ENCODE measurements around the gene NPS.

NPS gene

GRCh38 chr10:127556916-127557315 lies 7.8 kb downstream of the NPS start:
- no peak for DNase-seq (ENCODE audit: low spot score)

DNA sequence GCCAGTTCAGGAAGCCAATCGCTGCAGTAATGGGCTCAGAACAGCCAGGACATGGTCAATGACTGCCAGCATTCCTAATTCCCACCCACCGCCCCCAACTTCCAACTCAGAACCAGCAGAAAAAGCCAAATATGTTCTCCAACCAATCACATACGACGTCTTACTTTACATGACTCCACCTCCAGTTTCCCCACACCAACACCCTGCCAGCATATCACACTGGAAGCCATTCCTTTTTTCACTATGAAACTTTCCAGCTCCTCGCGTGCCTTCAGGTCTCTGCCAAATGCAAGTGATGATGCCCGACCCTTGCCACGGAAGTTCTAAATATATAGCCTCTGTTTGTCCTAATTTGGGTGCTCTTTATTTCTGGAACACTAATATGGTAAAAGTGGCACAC lies 12.5 kb downstream of the NPS start:
- no peak for DNase-seq (ENCODE audit: low spot score)

DNA sequence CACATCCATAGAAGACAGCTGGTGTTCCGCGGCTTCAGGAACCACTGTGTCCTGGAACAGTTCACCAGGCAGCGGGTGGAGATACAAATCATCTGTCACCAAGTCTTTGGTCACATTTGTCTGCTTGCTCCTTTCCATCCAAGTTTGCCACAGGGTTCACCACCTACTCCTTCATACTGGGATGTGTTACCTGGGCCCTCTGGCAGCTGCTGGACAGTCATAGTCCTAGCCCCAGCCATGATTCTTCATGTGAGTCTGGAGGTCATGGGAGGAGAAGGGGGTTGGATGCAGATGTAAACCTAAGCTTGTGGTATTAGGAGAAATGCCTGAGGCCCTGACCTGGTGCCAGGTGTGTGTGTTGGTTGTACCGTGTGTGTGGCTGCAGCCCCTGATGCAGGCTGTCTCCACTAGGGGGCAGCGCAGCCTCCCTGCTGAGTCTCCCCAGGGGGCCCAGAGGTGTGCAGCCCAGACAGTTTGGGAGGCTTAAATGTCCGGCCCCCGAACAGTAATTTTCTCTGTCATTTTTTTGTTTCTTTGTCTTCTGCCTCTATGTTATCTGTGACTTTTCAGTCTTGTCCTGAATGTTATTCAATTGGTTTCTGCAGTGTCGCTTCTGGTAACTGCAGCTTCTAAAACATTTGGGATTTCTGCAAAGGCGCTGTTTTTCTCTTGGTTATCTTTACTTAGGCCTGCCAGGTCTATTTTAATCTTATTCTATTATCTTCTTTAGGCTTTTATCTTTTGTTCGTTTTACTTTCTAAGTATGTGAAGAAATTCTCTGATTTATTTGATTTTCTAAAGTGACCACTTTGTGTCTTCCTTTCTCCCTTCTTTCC lies 14.8 kb downstream of the NPS start:
- no peak for DNase-seq (ENCODE audit: low spot score)

GRCh38 chr10:127564644-127565043 lies 15.5 kb downstream of the NPS start:
- no peak for DNase-seq (ENCODE audit: low spot score)

DNA sequence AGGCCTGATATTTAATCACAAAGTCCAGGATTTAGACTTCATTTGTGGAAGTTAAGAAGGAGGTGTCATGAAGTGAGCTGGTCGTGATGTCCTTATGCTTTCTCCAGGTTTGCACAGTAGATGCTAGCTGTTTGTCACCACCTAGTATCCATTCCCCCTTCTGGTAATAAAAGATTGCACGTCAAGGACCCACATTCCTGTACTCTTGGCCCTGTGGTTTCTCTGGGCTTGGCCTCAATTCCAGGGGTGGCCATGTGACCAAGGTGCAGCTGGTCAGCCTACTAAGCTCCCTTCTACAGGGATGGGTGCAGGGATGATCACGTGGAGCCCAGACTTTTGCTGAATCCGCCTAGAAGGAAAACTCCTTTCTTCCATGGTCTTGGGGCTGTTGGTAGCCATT lies 16.5 kb downstream of the NPS start:
- no peak for DNase-seq (ENCODE audit: low spot score)

- DNase-seq (ENCODE audit: low spot score), result no peak
These were observed 20.1 kb downstream of the NPS start for GRCh38 chr10:127569210-127569609.

GRCh38 chr10:127570036-127570435 lies 20.9 kb downstream of the NPS start:
- no peak for DNase-seq (ENCODE audit: low spot score)

- no peak for DNase-seq (ENCODE audit: low spot score)
These were observed 22.3 kb downstream of the NPS start for GRCh38 chr10:127571386-127571785.

GRCh38 chr10:127576051-127576450 lies 26.9 kb downstream of the NPS start:
- no peak for DNase-seq (ENCODE audit: low spot score)

DNA sequence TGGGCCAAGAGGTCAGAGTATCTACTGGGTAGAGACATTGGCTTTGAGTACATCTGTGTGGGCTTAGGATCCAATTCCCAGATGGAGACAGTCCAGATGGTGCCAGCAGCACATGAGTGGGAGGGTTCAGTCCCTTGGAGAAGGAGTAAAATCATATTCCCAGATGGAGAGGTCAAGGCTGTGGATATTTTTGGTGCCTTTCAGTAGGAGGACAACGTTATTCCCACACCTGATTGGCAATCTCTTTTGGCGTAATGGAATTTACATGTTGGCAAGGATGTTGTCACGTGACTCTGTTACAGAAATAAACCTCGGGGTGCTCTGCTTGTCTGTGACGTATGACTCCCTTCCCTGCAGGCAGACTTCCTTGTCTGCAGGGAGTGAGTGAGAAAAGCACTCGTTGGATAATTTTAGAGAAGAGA lies 27.6 kb downstream of the NPS start:
- no peak for DNase-seq (ENCODE audit: low spot score)

- no peak for DNase-seq (ENCODE audit: low spot score)
These were observed 28.5 kb downstream of the NPS start for GRCh38 chr10:127577376-127578258.

DNA sequence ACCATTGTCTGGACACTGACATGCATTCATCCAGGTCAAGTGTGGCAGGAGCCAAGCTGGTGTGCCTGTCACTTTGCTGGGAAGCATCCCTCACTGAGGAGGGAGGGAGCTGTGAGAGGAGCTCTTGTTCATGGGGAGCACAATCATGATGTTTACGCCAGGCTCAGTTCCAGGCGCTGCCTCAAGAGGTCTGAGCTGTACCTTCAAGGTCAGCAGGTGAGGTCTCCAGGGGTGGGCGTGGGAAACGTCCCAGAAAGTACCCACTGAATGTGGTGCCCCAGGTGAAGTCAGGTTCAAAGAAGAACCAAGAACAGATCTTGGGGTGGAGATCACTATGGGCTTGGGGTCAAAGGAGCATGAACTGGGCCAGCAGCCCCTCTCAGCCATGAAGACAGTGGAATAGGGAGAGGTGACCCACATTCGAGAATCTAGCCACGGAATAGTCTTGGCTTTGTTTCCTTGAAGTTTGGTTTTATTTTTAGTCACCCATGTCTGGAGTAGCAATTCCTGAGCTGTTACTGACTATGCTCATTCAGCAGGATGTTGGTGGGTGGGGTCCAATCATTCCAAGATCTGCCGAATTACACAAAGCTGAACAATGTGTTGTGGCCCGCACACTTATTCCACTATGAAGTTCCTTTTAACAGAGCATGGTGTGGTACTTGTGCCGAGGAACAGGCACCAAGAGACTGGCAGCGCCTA lies 29.3 kb downstream of the NPS start:
- no peak for DNase-seq (ENCODE audit: low spot score)

- no peak for DNase-seq (ENCODE audit: low spot score)
These were observed 29.8 kb downstream of the NPS start for GRCh38 chr10:127578961-127579305.

DNA sequence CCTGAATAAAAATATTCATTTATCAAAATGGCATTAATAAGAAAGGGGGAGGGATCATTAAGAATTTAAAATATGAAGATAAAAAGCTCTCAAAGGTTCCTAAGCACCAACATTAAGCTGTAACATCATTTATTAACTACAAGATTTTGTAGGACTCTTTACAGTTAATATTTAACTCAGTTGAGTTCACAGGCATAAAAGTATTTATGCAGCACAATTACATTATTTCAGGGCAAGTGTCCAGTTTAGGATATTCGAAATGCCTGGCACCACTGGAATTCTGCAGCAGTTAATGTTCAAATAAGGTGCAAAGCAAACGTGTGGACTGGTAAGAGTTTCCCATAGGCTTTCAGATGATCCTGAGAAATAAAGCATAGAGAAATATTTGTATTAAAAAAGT lies 30.5 kb downstream of the NPS start:
- no peak for DNase-seq (ENCODE audit: low spot score)

DNA sequence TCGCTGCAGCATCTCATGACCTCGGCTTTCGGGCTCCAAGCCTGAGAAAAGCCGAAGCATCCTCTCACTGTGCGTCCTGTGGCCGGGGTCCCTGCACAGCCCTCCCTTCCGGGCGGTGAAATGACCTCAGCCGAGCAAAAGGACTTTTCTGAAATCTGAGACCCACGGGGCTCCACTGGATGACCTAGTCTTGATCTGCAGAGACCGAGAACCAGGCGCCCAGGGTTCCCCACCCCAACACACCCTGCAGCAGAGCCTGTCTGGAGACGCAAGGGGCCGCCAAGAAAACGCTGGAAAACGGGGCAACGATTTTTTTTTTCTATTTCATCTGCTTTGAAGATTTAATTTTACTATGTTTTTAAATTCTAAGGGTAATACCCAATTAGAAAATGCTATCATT lies 31.7 kb downstream of the NPS start:
- DNase-seq (ENCODE audit: low spot score), result no peak

- DNase-seq (ENCODE audit: low spot score), result no peak
These were observed 36.5 kb downstream of the NPS start for GRCh38 chr10:127585519-127586023.

DNA sequence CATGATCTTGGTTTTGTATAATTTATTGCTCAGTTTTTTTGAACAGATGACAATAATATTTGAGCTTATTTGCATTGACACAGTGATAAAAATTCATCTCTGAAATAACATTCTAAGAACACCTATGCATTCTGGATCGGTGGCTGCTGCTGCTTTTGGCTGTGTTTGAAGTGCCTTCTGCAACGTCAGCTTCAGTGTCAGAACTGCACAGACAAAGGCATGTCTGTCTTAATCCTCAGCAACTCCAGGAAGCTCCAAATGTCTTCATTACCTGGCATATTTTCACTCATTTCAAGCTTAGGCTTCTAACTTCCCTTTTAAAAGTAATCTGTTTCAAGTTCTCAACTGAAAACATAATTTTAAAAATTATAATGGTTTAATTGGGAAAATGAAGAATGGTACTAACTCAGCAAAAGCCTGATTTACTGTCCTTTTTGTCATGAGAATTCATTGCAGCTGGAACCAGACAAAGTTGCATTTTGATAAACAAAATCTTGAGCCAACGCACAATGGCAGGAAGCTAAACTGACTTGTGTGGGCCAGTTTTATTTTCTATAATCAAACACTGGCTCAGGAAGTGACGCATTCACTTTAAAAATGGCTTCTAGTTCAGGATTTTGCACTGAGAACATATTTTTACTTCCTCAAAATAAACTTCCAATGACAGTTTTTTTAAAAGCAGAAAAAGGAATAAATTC lies 38.7 kb downstream of the NPS start:
- no peak for DNase-seq (ENCODE audit: low spot score)

GRCh38 chr10:127592586-127592985 lies 43.5 kb downstream of the NPS start:
- DNase-seq (ENCODE audit: low spot score), result no peak

- no peak for DNase-seq (ENCODE audit: low spot score)
These were observed 51.4 kb downstream of the NPS start for GRCh38 chr10:127600479-127600878.
